Astrocyte of the spinal cord (primary cell): ENCODE data around the gene GRIFIN.

Source experiments
- DNase-seq: peaks from one replicate; pipeline ENCODE4 v3.0.0; 2011; ENCODE audit warnings: low read depth, low spot score
- H3K4me3 ChIP-seq: 2 replicates; pipeline ENCODE4 v1.5.1; 2011; ENCODE audit warnings: low read depth, mild to moderate bottlenecking, low read length, moderate library complexity
- CTCF ChIP-seq: IDR thresholded peaks from 2 replicates; pipeline ENCODE4 v1.5.1; 2012; ENCODE audit warnings: low read depth, mild to moderate bottlenecking, low read length, inconsistent platforms
- in situ Hi-C: cut with HindIII; loops from 2 replicates; pipeline ENCODE4 v1.10.0; 2017; ENCODE audit warnings: low sequenced_read_pairs

Gene GRIFIN

GRCh38 chr7:2478800-2479199 lies 2.6 kb upstream of the GRIFIN start:
- TF ChIP-seq CTCF: no peak
- H3K4me3 ChIP-seq: no peak overlapping the region
- DNase-seq: no peak
- in situ Hi-C loops: no loop called here

- peak; percentile 37 for DNase-seq
- no peak overlapping the region for H3K4me3 ChIP-seq
- in situ Hi-C loops: no loop called here
- no peak for TF ChIP-seq CTCF
Observed at GRCh38 chr7:2478399-2478785, 2.2 kb upstream of the GRIFIN start.

- H3K4me3 ChIP-seq: no peak overlapping the region
- peak; percentile 86 for TF ChIP-seq CTCF
- DNase-seq: peak; percentile 50
- in situ Hi-C loops: no loop called here
Observed at GRCh38 chr7:2477447-2478398, 1.5 kb upstream of the GRIFIN start.

- no peak for DNase-seq
- no peak overlapping the region for H3K4me3 ChIP-seq
- TF ChIP-seq CTCF: no peak
- in situ Hi-C loops: no loop called here
Observed at GRCh38 chr7:2476776-2477446, 713 bp upstream of the GRIFIN start.

- no peak for DNase-seq
- in situ Hi-C loops: no loop called here
- TF ChIP-seq CTCF: no peak
- no peak overlapping the region for H3K4me3 ChIP-seq
Observed at GRCh38 chr7:2475678-2476015, 551 bp downstream of the GRIFIN start.

- DNase-seq: no peak
- in situ Hi-C loops: no loop called here
- no peak for TF ChIP-seq CTCF
- no peak overlapping the region for H3K4me3 ChIP-seq
Observed at GRCh38 chr7:2474813-2475677, 1.2 kb downstream of the GRIFIN start.
